PC-3 (cell line): ENCODE data around the gene KIAA1549.

ENCODE experiments used
- CTCF ChIP-seq: fragments of 300-600 bp; sonication (generic); conservative IDR thresholded peaks from 2 replicates; pipeline ENCODE4 v1.5.1; 2017; ENCODE audit warnings: antibody characterized with exemption, low read depth, mild to moderate bottlenecking, low read length
- EZH2 ChIP-seq: fragments of 300-600 bp; sonication (generic); IDR thresholded peaks from one replicate; pipeline ENCODE4 v1.6.1; 2017; ENCODE audit warnings: antibody characterized with exemption, mild to moderate bottlenecking, low read length; ENCODE audit not compliant: unreplicated experiment

GRCh38 chr7:138816650-138817049, 164.5 kb downstream of the KIAA1549 start:
- TF ChIP-seq CTCF (no peak), EZH2 (no peak)
